WTC11 (cell line): Measurements from ENCODE around the gene SLC39A6.

Source experiments
- CTCF ChIP-seq: fragments of 200-600 bp; IDR thresholded peaks from 2 replicates; pipeline ENCODE4 v1.8.0; 2022; ENCODE audit warnings: antibody characterized with exemption
- ELF4 ChIP-seq: sonication (generic); formaldehyde crosslinking; IDR thresholded peaks from 2 replicates; pipeline ENCODE4 v1.8.1; 2022; ENCODE audit warnings: low read depth, mild to moderate bottlenecking, moderate library complexity, missing genetic modification reagents
- JUN ChIP-seq: sonication (generic); formaldehyde crosslinking; IDR thresholded peaks from 2 replicates; pipeline ENCODE4 v1.8.0; 2023; ENCODE audit warnings: mild to moderate bottlenecking, missing genetic modification reagents
- MAX ChIP-seq: sonication (generic); formaldehyde crosslinking; IDR thresholded peaks from 2 replicates; pipeline ENCODE4 v1.8.0; 2022; ENCODE audit warnings: mild to moderate bottlenecking, missing genetic modification reagents
- USF2 ChIP-seq: sonication (generic); formaldehyde crosslinking; IDR thresholded peaks from 2 replicates; pipeline ENCODE4 v1.8.1; 2023; ENCODE audit warnings: mild to moderate bottlenecking, missing genetic modification reagents, moderate library complexity
- ZNF121 ChIP-seq: sonication (generic); formaldehyde crosslinking; IDR thresholded peaks from 2 replicates; pipeline ENCODE4 v1.8.0; 2023; ENCODE audit warnings: missing genetic modification reagents
- TF ChIP-seq, protein P1 (sequence below): sonication (generic); formaldehyde crosslinking; IDR thresholded peaks from 2 replicates; pipeline ENCODE4 v1.8.0; 2023; ENCODE audit warnings: mild to moderate bottlenecking, missing genetic modification reagents
- TF ChIP-seq, protein P2 (sequence below): sonication (generic); formaldehyde crosslinking; IDR thresholded peaks from 2 replicates; pipeline ENCODE4 v1.8.0; 2023; ENCODE audit warnings: missing genetic modification reagents

DNA sequence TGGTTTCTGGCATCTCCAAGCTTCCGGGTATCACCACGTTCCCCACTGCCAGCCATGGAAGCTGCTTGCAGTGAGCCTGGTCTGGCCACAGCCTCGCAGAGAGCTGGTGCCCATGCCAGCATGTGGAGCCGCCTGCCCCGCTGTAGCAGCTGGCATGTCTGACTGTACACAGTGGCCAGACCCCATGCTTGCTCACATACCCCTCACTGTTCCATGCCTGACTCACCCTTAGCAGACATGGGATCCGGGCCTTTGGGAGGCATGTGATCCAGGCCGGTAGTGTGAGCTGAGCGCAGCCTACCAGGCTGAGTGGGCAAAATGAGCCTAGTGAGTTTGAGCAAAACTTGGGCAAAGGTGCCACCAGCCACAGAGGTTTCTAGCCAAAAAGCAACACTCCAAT lies 43.0 kb downstream of the SLC39A6 start:
- TF ChIP-seq JUN (CRISPR knock-in tag), result no peak
- TF ChIP-seq ZNF121, result no peak
- TF ChIP-seq CTCF, result no peak
- TF ChIP-seq USF2 (CRISPR knock-in tag), result no peak
- no peak for TF ChIP-seq ELF4
- no peak for TF ChIP-seq MAX
- TF ChIP-seq, protein P1, sequence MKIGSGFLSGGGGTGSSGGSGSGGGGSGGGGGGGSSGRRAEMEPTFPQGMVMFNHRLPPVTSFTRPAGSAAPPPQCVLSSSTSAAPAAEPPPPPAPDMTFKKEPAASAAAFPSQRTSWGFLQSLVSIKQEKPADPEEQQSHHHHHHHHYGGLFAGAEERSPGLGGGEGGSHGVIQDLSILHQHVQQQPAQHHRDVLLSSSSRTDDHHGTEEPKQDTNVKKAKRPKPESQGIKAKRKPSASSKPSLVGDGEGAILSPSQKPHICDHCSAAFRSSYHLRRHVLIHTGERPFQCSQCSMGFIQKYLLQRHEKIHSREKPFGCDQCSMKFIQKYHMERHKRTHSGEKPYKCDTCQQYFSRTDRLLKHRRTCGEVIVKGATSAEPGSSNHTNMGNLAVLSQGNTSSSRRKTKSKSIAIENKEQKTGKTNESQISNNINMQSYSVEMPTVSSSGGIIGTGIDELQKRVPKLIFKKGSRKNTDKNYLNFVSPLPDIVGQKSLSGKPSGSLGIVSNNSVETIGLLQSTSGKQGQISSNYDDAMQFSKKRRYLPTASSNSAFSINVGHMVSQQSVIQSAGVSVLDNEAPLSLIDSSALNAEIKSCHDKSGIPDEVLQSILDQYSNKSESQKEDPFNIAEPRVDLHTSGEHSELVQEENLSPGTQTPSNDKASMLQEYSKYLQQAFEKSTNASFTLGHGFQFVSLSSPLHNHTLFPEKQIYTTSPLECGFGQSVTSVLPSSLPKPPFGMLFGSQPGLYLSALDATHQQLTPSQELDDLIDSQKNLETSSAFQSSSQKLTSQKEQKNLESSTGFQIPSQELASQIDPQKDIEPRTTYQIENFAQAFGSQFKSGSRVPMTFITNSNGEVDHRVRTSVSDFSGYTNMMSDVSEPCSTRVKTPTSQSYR (CRISPR knock-in tag), result no peak
- TF ChIP-seq, protein P2, sequence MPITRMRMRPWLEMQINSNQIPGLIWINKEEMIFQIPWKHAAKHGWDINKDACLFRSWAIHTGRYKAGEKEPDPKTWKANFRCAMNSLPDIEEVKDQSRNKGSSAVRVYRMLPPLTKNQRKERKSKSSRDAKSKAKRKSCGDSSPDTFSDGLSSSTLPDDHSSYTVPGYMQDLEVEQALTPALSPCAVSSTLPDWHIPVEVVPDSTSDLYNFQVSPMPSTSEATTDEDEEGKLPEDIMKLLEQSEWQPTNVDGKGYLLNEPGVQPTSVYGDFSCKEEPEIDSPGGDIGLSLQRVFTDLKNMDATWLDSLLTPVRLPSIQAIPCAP (CRISPR knock-in tag), result no peak
